ENCODE data around the gene UBTFL1.

UBTFL1 gene

DNA sequence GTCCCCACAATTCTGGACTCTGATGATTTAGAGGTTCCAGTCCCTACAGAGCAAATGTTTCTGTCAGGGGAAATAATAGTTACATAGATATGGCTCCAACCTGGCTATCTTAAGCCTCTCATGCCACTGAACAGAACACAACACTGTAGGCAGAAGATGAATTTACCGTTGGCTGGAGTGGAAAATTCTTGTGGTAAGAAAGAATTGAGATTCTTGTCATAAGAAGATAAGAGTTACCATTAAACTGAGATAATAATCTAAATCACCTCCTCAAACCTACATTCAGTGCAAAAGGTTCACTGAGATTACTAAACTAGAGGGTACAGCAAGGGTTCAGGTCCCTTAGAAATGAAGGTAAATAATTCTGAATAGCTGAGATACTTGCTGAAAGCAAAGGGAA lies 38.6 kb downstream of the UBTFL1 start:
- no peak for TF ChIP-seq CTCF (IDR thresholded peaks at IDR 0.05; ENCODE audit: low read depth, low read length)
- DNase-seq: no peak
- no peak overlapping the region for H3K4me3 ChIP-seq (ENCODE audit: low read depth, low read length)
- H3K4me1 ChIP-seq: no peaks in the 10 kb centered on the region
- H3K27me3 ChIP-seq: no peaks in the 10 kb centered on the region
- H3K36me3 ChIP-seq: no peaks in the 10 kb centered on the region
- no peaks in the 10 kb centered on the region for H3K9me3 ChIP-seq

GRCh38 chr11:90124946-90125345 lies 39.2 kb downstream of the UBTFL1 start:
- Histone ChIP-seq H3K36me3 (no peaks in the 10 kb centered on the region), H3K4me3 (ENCODE audit: low read depth, low read length) (no peak overlapping the region), H3K27me3 (no peaks in the 10 kb centered on the region), H3K4me1 (no peaks in the 10 kb centered on the region), H3K9me3 (no peaks in the 10 kb centered on the region)
- DNase-seq: no peak
- TF ChIP-seq CTCF (IDR thresholded peaks at IDR 0.05; ENCODE audit: low read depth, low read length): no peak

GRCh38 chr11:90133560-90134477 lies 48.1 kb downstream of the UBTFL1 start:
- Histone ChIP-seq H3K9me3 (no peaks in the 10 kb centered on the region), H3K4me3 (ENCODE audit: low read depth, low read length) (peak overlapping the region; percentile 84), H3K4me1 (peaks cover 6% of the 10 kb centered on the region), H3K27me3 (no peaks in the 10 kb centered on the region), H3K36me3 (no peaks in the 10 kb centered on the region)
- no peak for DNase-seq
- no peak for TF ChIP-seq CTCF (IDR thresholded peaks at IDR 0.05; ENCODE audit: low read depth, low read length)

GRCh38 chr11:90134478-90135003 lies 48.8 kb downstream of the UBTFL1 start, which contains the start of gene NAALAD2:
Gene NAALAD2 (plus strand): TSS chr11:90134663. CDS start chr11:90134759, 96 bp downstream.
- H3K9me3 ChIP-seq: no peaks in the 10 kb centered on the region
- peaks cover 11% of the 10 kb centered on the region for H3K4me1 ChIP-seq
- H3K4me3 ChIP-seq (ENCODE audit: low read depth, low read length): peak within 1 kb of the TSS; percentile 84
- no peaks in the 10 kb centered on the region for H3K27me3 ChIP-seq
- TF ChIP-seq CTCF (IDR thresholded peaks at IDR 0.05; ENCODE audit: low read depth, low read length): no peak
- H3K36me3 ChIP-seq: peaks cover 6% of the 10 kb centered on the region; the same call in 1 of the 2 replicates
- DNase-seq: peak; percentile 90

DNA sequence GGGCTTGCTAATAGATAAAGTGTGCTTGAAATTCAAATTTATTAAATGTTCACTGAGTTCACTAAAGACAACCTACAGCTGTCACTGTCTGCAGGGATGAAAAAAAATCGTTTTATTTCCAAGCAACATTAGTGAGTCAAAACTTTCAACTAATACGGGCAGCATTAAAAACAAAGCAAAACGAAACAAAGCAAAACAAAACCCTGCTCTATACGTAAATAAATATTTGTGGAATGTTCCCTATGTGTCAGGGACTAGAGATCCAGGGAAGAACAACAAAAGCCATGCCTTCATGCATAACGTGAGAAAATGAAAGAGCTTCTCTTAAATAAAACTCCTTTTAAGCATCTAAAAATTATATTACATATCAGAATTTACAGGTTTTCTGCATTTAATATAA lies 49.3 kb downstream of the UBTFL1 start:
- DNase-seq: no peak

More for the DNA sequence above, 49.3 kb downstream of the UBTFL1 start:
- Histone ChIP-seq H3K9me3 (no peaks in the 10 kb centered on the region), H3K4me3 (ENCODE audit: low read depth, low read length) (peak overlapping the region; percentile 84), H3K4me1 (peaks cover 11% of the 10 kb centered on the region), H3K36me3 (peaks cover 6% of the 10 kb centered on the region; the same call in 1 of the 2 replicates), H3K27me3 (no peaks in the 10 kb centered on the region)
- no peak for TF ChIP-seq CTCF (IDR thresholded peaks at IDR 0.05; ENCODE audit: low read depth, low read length)
